HuH-7 (cell line): ENCODE measurements around the gene UCKL1.

ENCODE experiments used
- DNase-seq: peaks from one replicate; pipeline ENCODE4 v3.0.0; 2011; ENCODE audit warnings: low spot score

UCKL1 gene

GRCh38 chr20:63958964-63959698 lies 2.9 kb upstream of the UCKL1 start:
- no peak for DNase-seq

DNA sequence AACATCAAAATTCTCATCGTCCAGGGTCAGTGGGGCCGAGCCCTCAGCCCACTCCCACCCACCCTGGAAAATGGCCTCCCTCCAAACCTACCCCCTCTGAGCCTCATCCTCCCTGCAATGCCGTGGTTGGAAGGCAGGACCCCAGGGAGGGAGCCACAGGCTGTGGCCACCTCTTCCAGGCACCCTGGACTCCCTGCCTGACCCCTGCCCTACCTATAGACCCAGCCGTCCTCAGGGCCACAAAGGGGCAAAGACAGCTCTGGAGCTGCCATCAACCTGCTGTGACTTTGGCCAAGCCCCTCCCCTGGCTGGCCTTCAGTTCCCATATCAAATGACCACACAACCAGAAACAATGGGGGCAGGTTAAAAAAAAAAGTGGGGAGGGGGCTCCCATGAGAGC lies 2.3 kb upstream of the UCKL1 start:
- no peak for DNase-seq

GRCh38 chr20:63957690-63958441 lies 1.6 kb upstream of the UCKL1 start:
- DNase-seq: no peak

- peak; percentile 89 for DNase-seq
Measured at GRCh38 chr20:63957004-63957689, 931 bp upstream of the UCKL1 start.

DNA sequence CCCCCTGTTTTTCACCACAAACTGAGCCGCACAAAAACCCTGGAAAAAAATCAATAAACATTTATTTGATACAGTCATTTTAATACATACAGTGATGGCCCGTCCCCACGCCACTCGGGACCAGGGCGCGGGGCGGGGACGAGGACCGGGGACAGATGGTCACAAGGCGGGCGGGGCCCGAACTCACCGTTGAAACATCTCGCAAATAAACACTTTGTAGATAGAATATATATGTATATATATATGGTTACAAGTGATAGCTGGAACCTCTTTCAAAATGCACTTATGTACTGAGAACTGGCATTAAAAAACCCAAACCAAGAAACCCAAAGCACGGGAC lies 418 bp upstream of the UCKL1 start:
- no peak for DNase-seq

GRCh38 chr20:63955281-63955826 lies 862 bp downstream of the UCKL1 start:
- DNase-seq: peak; percentile 75

DNA sequence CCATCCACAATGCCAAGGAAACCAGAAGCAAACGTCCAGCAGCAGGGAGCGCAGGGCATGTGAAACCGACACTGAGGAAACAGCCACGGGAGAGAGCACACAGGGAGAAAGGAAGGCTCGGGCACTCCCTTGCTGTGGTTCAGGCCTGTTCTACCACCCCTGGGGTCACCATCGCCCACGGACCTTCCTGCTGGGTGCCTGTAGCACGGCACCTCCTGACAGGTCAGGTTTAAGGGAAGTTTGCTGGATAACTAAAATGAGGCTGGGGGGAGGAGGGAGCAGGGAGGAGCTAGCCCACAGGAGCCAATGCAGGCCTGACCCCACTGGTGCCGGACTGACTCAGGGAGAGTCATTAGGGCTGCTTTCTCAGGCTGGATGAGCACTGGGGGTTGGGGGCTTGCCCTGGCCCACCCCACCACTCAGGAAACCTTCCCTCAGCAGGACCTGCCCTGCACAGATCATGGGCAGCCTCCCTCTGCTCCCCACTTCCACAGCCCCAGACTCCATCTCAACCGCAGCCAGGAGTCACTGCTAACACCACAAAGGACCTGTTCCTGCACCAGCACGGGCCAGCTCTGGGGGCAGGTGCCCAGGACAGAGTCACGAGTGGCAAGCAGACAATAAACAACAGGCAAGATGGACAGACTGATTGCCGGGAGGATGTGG lies 2.3 kb downstream of the UCKL1 start:
- no peak for DNase-seq

- DNase-seq: no peak
Measured at GRCh38 chr20:63952769-63953168, 3.4 kb downstream of the UCKL1 start.

DNA sequence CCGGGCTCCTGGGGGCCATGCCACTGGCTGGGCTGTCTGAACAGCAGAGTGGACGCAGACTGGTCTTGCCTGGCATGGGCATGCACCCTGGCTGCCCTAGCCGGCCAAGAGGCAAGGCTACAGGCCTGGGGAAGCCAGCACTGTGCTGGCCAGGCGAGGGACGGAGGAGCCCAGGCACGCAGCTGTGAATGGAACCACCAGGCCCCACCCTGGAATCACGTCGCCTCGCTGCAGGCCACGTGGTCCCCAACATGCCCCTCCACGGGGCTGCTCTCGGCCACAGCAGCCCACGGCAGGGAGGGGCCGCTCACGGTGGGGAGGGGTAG lies 4.0 kb downstream of the UCKL1 start:
- DNase-seq: no peak

DNA sequence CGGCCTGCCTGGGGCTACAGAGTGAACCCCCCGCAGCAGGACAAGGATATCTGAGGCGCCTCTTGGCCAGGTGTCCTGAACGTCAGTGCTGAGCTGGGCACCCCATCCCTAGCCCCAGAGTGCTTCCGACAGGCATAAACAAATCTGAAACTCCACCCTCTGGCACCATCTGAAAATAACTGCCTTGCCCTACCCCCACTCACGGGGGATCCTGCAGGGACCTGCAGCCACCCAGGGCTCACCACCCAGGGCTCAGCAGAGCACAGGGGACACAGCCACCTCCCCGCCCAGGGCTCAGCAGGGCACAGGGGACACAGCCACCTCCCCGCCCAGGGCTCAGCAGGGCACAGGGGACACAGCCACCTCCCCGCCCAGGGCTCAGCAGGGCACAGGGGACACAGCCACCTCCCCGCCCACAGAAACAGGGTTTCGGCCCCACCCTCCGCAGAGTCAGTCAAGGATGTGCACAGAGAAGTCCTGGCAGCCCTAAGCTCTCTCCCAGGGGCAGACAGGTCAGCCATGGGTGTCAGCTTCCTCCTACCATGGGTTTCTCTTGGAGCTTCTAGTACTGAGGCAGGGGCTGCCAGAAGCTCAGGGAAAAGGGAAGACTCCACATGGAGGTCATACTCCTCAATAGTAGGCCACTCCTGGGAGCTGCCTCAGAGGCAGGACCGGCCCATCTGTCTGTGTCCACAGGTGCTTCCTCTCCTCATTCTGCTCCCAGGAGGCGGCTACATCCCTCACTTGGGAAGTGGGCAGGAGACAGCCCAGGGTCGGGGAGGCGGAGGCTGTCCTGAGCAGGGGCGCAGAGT lies 4.6 kb downstream of the UCKL1 start:
- DNase-seq: no peak

GRCh38 chr20:63950701-63951397 lies 5.4 kb downstream of the UCKL1 start:
- no peak for DNase-seq

DNA sequence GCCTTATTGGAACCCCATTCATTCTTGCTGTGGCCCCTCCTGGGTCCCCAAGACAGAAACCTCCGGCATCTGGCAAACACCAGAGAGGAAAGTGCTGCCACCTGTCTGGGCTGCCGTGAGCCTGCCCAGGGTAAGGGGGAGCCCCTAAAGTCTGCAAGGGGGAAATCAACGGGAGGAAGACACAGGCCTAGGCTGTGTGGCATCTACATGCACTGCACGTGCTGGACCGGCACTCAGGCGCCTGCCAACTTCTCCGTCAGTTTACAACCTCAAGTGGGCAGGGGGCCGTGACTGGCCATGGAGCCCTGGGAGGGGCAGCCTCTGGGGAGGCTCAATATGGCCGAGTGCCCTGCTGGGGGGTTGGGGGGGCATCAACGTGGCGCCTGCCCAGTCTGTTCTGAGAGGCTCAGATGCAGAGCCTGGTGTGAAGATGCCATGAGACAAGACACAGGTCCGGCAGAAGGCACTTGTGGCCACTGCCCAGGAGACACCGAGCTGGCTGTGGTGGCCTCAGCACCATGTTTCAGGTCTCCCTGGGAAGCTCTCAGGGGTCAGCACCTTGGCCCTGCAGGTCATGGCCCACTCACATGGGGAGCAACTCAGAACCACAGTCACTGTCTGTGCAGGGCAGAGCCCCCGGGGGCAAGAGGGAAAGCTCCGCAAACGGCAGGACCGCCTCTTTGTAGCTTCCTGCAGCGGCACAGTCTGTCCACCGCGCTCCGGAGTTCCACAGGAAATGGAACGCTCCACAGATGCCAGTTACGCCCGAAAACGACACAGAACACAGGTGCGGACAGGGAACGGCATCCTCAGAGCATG lies 8.4 kb downstream of the UCKL1 start:
- DNase-seq: no peak

DNA sequence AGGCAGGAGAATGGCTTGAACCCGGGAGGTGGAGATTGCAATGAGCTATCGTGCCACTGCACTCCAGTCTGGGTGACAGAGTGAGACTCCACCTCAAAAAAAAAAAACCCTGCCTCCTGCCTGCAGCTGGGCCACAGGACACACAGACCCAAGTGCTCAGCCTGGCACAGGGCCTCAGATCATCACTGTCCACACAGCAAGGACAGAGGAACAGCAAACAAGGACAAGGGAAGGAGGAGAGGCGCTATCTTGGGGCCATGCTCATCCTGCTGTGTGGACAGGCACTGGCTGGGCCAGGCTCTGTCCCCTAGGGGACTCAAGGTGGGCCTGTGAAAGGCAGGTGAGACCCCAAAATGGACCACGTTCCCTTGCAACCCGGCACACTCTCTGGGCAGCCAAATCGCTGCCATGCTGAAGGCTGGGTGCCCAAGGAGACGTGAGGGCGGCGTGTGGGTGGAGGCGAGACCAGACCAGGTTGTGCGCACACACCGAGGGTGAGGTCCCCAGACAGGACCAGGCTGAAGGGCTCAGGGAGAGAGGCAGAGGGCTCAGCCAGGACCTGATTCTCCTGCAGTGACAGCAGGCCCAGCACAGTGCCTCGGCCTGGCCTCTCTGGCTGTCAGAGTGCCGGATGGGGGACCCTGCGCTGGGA lies 9.1 kb downstream of the UCKL1 start:
- DNase-seq: no peak

- no peak for DNase-seq
Measured at GRCh38 chr20:63945921-63946920, 10.0 kb downstream of the UCKL1 start.

DNA sequence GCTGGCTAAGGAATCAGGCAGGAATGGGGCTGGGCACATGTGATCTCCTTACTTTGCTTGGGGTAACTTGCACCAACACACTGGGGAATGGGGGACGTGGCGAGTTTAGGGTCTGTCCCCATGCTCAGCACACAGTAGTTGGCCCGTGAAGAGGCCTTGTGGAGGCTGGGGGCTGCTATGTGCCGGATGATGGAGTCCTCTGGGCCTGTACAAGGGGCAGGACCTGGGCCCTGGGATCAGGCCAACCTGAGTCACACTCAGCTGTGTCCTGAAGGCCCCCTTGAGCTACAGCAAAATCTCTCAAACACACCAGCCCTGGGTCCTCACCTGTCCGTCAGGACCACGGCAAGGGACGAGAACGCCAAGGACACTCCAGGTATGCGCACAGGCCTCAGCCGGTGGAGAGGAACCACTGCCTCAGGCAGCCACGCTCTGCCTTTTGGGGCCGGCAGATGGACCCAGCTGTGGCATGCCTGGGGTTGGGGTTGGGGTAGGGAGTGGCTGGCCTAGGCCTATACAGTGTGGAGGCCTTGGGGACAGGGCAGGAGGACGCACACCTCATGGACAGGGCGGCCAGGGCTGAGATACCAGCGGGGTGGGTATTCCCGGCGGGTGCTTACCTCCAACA lies 11.1 kb downstream of the UCKL1 start:
- DNase-seq: no peak

GRCh38 chr20:63944078-63944941 lies 11.9 kb downstream of the UCKL1 start:
- DNase-seq: no peak

DNA sequence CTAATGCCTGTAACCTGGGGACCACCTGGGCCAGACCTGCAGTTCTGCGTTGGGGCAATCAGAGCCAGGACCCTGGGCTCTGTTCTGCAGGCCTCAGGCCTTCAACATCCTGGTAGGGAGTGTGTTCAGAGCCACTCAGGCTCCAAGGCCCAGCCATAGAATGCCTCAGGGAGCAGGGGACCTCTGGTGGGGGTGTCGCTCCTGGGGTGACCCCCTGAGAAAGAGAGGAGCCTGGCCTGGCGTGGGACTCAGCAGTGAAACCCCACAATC lies 12.5 kb downstream of the UCKL1 start:
- no peak for DNase-seq
